Nephron progenitor cell (in vitro differentiated cells): Measurements from ENCODE around the gene HOATZ.
A peak's percentile ranks its signal among the peaks of the same experiment; 100 is the strongest.

Source experiments
- DNase-seq: peaks from one replicate; pipeline ENCODE4 v3.0.0; 2021
- H3K27ac Mint-ChIP-seq: 2 replicates; pipeline ENCODE4 v1.8.0; 2021; ENCODE audit warnings: mild to moderate bottlenecking, moderate library complexity, mixed read lengths
- H3K27me3 Mint-ChIP-seq: 2 replicates; pipeline ENCODE4 v1.8.0; 2021; ENCODE audit warnings: mild to moderate bottlenecking, low read depth, mixed read lengths; ENCODE audit not compliant: poor library complexity
- H3K36me3 Mint-ChIP-seq: 2 replicates; pipeline ENCODE4 v1.8.0; 2021; ENCODE audit warnings: low read depth, mixed read lengths
- H3K4me1 Mint-ChIP-seq: 2 replicates; pipeline ENCODE4 v1.8.0; 2021; ENCODE audit warnings: mixed read lengths
- H3K4me3 Mint-ChIP-seq: 2 replicates; pipeline ENCODE4 v1.8.0; 2021; ENCODE audit warnings: mild to moderate bottlenecking, moderate library complexity, mixed read lengths
- H3K9me3 Mint-ChIP-seq: 2 replicates; pipeline ENCODE4 v1.8.0; 2021; ENCODE audit warnings: mild to moderate bottlenecking, moderate library complexity, mixed read lengths
- TF ChIP-seq, protein P1 (sequence below): fragments of 200-600 bp; sonication (generic); IDR thresholded peaks from 2 replicates; pipeline ENCODE4 v1.5.0; 2021; ENCODE audit warnings: antibody characterized with exemption

The HOATZ gene

DNA sequence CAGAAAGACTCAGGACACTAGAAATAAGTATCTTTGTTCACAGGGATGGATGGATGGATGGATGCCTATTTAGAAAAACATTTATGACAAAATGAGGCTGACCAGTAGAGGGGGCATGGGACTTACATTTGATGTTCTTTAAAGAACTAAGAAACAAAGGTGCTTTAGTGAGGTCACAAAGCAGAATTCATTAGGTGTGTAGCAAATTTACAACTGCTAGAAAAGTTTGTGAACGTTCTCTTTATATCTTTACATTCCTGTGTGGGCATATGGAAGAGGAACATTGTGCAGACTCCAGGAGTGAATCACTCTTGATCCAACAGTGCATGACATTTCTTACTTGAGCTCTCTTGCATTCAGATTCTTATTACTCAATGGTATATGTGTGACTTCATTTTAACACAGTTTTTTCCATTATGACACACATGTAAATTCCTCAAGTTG lies 71.8 kb downstream of the HOATZ start:
- Mint-ChIP-seq H3K36me3 (no peaks in the 10 kb centered on the region), H3K27ac (no peak overlapping the region), H3K4me1 (no peaks in the 10 kb centered on the region), H3K4me3 (no peak overlapping the region), H3K27me3 (no peaks in the 10 kb centered on the region), H3K9me3 (peaks cover 13% of the 10 kb centered on the region)
- TF ChIP-seq, protein P1, sequence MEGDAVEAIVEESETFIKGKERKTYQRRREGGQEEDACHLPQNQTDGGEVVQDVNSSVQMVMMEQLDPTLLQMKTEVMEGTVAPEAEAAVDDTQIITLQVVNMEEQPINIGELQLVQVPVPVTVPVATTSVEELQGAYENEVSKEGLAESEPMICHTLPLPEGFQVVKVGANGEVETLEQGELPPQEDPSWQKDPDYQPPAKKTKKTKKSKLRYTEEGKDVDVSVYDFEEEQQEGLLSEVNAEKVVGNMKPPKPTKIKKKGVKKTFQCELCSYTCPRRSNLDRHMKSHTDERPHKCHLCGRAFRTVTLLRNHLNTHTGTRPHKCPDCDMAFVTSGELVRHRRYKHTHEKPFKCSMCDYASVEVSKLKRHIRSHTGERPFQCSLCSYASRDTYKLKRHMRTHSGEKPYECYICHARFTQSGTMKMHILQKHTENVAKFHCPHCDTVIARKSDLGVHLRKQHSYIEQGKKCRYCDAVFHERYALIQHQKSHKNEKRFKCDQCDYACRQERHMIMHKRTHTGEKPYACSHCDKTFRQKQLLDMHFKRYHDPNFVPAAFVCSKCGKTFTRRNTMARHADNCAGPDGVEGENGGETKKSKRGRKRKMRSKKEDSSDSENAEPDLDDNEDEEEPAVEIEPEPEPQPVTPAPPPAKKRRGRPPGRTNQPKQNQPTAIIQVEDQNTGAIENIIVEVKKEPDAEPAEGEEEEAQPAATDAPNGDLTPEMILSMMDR = peak; percentile 56
- no peak for DNase-seq
